RPMI8226 (cell line): ENCODE results near the gene ANKRD11.
"Not testable (repeated sequence)": the region's sequence is repeated elsewhere in the genome, so short reads cannot be mapped to it uniquely, and the experiment has no call there.

Experiments
- DNase-seq: peaks from one replicate; pipeline ENCODE4 v3.0.0-alpha.2; 2015

Gene ANKRD11

GRCh38 chr16:89448656-89449055 is 41.7 kb downstream of the ANKRD11 start:
- DNase-seq, result no peak

DNA sequence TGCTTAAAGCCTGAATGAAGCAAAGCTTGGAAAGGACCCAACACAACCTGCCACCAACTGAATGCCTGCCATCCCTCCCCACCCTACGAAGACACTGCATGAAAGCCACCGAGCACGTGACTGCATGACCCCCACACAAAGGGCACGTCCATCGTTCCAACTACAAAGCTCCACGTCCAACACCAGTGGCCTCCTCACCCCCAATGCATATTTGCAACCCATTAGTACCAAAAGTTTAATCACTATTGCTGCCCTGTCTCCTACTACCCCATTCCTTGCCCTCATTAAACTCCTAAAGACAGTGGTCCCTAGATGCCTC is 43.4 kb downstream of the ANKRD11 start:
- no peak for DNase-seq

DNA sequence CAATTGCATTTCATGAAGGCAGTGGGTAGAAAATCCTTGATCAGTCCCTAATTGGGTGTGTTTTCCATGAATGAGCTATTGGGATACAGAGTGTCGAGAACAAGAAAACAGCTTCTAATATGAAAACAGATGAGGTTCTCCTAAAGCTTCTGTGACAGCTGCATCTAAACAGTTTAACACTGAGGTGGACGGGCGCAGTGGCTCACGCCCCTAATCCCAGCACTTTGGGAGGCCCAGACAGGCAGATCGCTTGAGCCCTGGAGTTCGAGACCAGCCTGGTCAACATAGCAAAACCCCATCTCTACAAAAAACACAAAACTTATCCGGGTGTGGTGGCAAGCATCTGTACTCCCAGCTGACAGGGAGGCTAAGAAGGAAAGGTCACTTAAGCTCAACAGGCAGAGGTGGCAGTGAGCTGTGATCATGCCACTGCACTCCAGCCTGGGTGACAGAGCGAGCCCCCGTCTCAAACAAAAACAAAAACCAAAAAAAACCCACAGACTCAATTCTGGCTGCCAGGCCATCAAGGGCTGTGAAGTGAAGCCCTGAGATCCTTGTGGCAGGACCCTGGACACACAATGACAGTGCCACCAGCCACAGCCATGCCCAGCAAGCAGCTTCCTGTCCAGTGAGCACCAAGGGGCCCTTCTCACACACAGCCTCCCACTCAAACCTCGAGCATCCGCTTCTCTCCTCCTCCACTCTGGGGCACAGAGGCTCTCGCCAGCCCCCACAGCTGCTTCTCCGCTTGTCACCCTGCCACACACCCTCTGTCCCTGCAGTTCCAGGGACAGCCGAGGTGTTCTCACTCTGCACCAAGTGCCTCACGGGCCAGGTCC is 44.0 kb downstream of the ANKRD11 start:
- DNase-seq, result no peak

DNA sequence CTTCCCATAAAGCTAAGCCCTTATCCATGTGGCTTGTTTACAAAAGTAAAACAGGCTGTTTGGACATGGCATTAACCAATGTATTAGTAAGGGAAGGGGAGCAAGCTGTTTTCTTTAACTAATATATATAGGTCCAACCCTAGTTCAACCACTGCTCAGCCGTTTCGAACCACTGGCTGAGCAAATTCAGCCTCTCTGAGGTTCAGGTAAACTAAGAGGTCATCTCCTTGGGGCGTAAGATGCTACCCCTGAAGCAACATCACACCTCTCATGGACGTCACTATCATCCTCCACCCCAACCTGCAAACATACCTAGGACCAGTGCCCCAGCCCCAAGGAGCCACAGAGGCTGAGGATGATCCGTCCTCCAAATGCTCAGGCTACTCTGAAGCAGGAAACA is 45.2 kb downstream of the ANKRD11 start:
- DNase-seq, result no peak

- no peak for DNase-seq
Observed at GRCh38 chr16:89444728-89445127, 45.6 kb downstream of the ANKRD11 start.

- DNase-seq, result no peak
Observed at GRCh38 chr16:89444151-89444723, 46.1 kb downstream of the ANKRD11 start.

DNA sequence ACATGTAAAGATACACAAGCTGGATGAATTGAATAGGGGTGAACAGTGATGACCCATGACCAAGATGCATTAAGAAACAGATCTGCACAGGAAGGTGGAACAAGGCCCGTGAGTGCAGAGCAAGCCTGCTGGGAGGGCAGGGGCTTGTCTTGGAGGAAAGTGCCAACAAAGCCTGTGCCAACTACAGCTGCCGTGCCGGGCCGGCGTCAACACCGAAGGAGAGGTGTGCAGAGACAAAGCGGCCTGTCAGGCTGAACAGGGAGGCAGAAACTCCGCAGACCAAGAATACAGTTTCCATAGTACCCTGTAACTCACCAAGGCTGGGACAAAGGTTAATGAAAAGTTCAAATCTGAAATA is 46.7 kb downstream of the ANKRD11 start:
- no peak for DNase-seq

- no peak for DNase-seq
Observed at GRCh38 chr16:89442990-89443726, 47.2 kb downstream of the ANKRD11 start.

GRCh38 chr16:89442588-89442987 is 47.8 kb downstream of the ANKRD11 start:
- DNase-seq, result no peak

GRCh38 chr16:89439659-89440058 is 50.7 kb downstream of the ANKRD11 start:
- DNase-seq, result no peak

GRCh38 chr16:89437991-89438390 is 52.4 kb downstream of the ANKRD11 start:
- no peak for DNase-seq

DNA sequence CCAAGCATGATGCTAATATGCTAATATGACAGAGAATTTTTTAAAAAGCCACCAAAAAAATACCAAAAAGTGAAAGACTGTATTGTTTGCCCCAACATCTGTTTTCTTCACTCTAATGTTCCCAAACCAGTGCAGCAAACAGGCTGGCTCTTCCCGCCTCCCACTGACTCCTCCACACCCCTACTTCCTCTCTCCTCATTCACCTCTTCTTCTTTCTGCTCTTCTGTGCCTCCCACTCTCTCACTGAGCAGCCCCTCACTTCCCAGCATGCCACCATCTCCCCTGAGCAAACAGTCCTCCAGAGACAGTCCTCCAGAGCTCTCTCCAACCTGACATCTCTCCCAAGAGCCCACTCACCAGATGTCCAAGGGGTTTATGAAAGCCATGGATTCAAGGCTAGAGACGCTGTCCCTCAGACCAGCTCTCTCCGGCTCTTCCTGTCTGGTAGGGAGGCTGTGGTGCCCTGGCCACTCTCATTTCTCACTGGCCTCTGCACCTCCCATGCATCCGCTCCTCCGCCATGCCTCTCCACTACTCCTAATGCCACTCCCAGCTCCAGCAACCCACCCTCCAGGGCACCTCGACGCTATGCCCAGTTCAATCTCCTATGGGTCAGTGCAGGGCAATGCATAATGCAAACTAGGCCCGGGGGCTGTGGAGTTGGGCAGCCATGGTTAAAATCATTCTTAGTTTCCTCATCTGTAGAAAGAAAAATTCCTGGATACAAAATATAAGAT is 52.9 kb downstream of the ANKRD11 start:
- DNase-seq, result no peak

DNA sequence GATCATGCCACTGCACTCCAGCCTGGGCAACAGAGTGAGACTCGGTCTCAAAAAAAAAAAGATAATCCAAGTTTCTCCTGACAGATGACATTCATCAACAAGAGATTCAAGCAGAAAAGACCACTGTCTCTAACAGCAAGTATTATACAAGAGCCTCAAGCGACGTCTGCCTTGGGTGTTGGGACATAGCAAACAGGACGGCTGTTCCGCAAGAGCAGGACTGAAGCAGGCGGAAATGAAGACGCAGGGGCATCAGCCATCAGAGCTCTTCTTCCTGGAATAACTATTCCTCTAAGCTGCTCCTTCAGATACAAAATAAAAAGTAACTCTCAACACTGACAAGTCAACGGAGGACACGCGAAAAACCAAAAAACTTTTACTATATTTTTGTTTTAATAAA is 54.0 kb downstream of the ANKRD11 start:
- DNase-seq, result no peak

- DNase-seq, result not testable (repeated sequence)
Observed at GRCh38 chr16:89435059-89435458, 55.3 kb downstream of the ANKRD11 start.

- no peak for DNase-seq
Observed at GRCh38 chr16:89434490-89434889, 55.9 kb downstream of the ANKRD11 start.

DNA sequence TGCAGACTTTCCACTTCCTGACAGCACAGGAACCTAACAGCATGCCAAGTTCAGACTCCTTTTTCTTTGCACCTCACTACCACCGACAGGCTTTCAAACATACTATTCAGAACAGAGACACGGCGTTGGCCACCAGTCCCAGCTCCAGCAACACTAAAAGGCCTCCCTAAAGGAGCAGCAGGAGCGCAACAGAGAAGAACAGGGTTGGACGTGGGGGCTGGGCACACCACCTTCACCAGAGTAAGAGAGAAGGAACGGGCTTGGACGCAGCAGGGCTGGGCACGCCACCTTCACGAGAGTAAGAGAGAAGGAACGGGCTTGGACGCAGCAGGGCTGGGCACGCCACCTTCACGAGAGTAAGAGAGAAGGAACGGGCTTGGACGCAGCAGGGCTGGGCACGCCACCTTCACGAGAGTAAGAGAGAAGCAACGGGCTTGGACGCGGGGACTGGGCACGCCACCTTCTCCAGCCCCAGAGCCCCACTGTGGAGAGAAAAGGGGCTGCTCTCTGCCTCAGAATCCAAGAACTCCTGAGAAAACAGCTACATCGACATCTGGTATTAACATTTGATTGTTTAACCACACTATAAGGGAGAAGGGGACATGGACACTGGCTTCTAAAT is 56.9 kb downstream of the ANKRD11 start:
- not testable (repeated sequence) for DNase-seq

DNA sequence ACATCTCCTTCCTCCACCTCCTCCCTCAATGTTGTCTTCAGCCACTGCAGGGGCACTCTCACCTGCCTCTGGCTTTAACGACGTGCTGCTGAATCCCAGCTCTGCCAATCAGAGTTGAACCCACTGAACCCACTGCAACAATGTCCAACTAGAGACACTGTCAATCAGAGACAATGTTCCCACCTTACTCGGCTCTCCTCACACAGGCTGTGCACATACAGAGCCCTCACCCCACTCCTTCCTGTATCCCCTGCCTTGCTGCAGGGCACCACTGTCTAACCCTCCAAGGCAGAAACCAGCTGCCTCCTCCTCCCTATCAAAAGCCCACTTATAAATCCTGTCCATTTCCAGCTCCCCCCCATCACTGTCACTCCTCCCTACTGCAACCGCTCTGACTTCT is 58.7 kb downstream of the ANKRD11 start:
- DNase-seq, result no peak

DNA sequence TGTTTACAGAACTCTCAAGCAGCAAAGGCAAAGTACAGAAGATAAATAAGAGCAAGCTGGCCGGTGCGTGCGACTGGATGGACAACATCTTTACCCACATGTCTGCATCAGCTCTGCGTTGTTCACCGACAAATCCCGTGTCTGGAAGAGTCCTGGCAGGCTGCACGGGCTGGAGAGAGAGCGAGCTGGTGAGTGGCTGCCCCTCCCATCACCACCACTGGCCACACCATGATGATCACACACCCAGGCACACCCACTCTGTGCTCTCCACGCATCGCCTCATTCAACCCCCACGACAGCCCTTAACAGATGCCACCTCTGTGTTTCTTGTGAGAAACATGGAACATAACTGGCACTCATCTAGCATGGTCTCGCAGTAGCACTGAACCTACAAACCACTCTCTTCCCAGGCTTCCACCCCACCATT is 59.2 kb downstream of the ANKRD11 start:
- no peak for DNase-seq

- no peak for DNase-seq
Observed at GRCh38 chr16:89430436-89431157, 59.8 kb downstream of the ANKRD11 start.

- not testable (repeated sequence) for DNase-seq
Observed at GRCh38 chr16:89428605-89429004, 61.8 kb downstream of the ANKRD11 start.

GRCh38 chr16:89426736-89427530 is 63.4 kb downstream of the ANKRD11 start:
- no peak for DNase-seq
